MM.1S (cell line): Measurements from ENCODE around the gene GBGT1.

ENCODE experiments used
- EZH2 ChIP-seq: fragments of 300-600 bp; sonication (generic); optimal IDR thresholded peaks from 2 replicates; pipeline ENCODE3; 2017; ENCODE audit warnings: low read depth, mild to moderate bottlenecking, antibody characterized with exemption, low read length, mixed read lengths
- EZH2phosphoT487 ChIP-seq: fragments of 300-600 bp; sonication (generic); IDR thresholded peaks from 2 replicates; pipeline ENCODE4 v1.6.1; 2018; ENCODE audit warnings: antibody characterized with exemption, low read length
- TF ChIP-seq, protein P1 (sequence below): fragments of 300-600 bp; sonication (generic); IDR thresholded peaks from 2 replicates; pipeline ENCODE4 v1.5.1; 2016; ENCODE audit warnings: antibody characterized with exemption, low read length, mixed read lengths

DNA sequence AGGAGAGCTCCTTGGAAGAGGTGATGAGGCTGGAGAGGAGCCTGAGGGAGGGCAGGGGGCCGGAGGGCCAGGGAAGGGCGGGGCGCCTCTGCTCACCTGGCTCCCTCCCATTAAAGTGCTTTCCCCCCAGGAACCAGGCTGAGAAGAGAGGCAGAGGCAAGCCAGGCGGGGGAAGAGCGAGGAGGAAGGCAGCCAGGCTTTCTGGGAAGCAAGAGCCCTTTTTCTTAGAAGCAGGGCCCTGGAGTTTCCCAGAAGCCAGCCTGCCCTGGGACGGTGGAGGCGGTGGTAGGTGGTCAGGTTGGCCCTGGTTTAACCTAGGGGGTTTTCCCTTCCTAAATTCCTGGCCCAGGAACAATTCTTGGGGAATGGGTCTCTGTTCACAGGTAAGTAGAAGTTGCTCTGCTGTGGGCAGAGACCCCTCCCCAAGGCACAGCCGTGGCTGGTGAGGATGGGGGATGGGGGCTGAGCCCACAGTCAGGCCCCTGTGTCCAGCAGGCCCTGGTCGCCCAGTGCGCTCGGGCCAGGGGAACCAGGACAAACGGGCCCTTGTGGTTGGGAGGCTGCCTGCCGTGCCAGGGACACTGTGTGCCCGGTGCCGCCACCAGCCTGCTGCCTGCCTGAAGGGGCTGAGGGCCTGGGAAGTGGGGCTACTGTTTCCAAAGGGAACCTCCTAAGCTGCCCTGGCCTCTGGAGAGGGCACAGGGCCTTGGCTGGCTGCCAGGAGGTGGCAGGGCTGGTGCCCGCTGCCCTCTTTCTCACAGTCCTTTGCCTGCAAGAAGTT, 26.1 kb downstream of the GBGT1 start:
- TF ChIP-seq, protein P1, sequence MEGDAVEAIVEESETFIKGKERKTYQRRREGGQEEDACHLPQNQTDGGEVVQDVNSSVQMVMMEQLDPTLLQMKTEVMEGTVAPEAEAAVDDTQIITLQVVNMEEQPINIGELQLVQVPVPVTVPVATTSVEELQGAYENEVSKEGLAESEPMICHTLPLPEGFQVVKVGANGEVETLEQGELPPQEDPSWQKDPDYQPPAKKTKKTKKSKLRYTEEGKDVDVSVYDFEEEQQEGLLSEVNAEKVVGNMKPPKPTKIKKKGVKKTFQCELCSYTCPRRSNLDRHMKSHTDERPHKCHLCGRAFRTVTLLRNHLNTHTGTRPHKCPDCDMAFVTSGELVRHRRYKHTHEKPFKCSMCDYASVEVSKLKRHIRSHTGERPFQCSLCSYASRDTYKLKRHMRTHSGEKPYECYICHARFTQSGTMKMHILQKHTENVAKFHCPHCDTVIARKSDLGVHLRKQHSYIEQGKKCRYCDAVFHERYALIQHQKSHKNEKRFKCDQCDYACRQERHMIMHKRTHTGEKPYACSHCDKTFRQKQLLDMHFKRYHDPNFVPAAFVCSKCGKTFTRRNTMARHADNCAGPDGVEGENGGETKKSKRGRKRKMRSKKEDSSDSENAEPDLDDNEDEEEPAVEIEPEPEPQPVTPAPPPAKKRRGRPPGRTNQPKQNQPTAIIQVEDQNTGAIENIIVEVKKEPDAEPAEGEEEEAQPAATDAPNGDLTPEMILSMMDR: no peak
- TF ChIP-seq EZH2 (no peak), EZH2phosphoT487 (no peak)
